ENCODE measurements around the gene IHH. TPM values are rescaled to one million over a fixed set of nuclear protein-coding genes. Genes with fewer than 3 reads are reported as not detected.
A peak's percentile ranks its signal among the peaks of the same experiment; 100 is the strongest.

IHH gene
- total RNA-seq, 2 experiments from 2014 or later: not detected

- Mint-ChIP-seq H3K36me3 (ENCODE audit: low read depth) (no peaks in the 10 kb centered on the region), H3K4me1 (no peaks in the 10 kb centered on the region), H3K4me3 (no peak overlapping the region), H3K9me3 (no peaks in the 10 kb centered on the region), H3K27ac (no peak overlapping the region), H3K27me3 (peaks cover 36% of the 10 kb centered on the region)
- ChIA-PET CTCF (interaction anchor here (1.4 kb wide), 1 partner anchor 9 kb away, joined by 5 read pairs; no protein-coding TSS in a partner anchor), POLR2A (no interaction called here)
- no peak for DNase-seq
Measured at GRCh38 chr2:219049282-219049681, 11.4 kb downstream of the IHH start.

GRCh38 chr2:219045937-219046550 lies 14.7 kb downstream of the IHH start:
- peak; percentile 39 for DNase-seq
- CTCF ChIA-PET: interaction anchor here (0.6 to 2.6 kb wide), 8 partner anchors 13 to 249 kb away, joined by 3 to 8 read pairs (median 4); no protein-coding TSS in a partner anchor
- H3K27me3 Mint-ChIP-seq: peaks cover 45% of the 10 kb centered on the region
- no peak overlapping the region for H3K4me3 Mint-ChIP-seq
- POLR2A ChIA-PET: no interaction called here
- H3K27ac Mint-ChIP-seq: no peak overlapping the region
- no peaks in the 10 kb centered on the region for H3K36me3 Mint-ChIP-seq (ENCODE audit: low read depth)
- peaks cover 3% of the 10 kb centered on the region for H3K4me1 Mint-ChIP-seq
- no peaks in the 10 kb centered on the region for H3K9me3 Mint-ChIP-seq

- peaks cover 45% of the 10 kb centered on the region for H3K27me3 Mint-ChIP-seq
Measured at GRCh38 chr2:219042750-219043149, 18.0 kb downstream of the IHH start.

GRCh38 chr2:219042157-219042556 lies 18.6 kb downstream of the IHH start:
- CTCF ChIA-PET: interaction anchor here (0.8 to 5.1 kb wide), 7 partner anchors 12 to 253 kb away, joined by 3 to 27 read pairs (median 6); no protein-coding TSS in a partner anchor
- Mint-ChIP-seq H3K4me1 (peaks cover 4% of the 10 kb centered on the region), H3K27me3 (peaks cover 45% of the 10 kb centered on the region), H3K4me3 (no peak overlapping the region), H3K36me3 (ENCODE audit: low read depth) (no peaks in the 10 kb centered on the region), H3K9me3 (no peaks in the 10 kb centered on the region), H3K27ac (no peak overlapping the region)
- POLR2A ChIA-PET: no interaction called here
- DNase-seq: no peak

More at GRCh38 chr2:219042750-219043149, 18.0 kb downstream of the IHH start:
- Mint-ChIP-seq H3K4me3 (no peak overlapping the region), H3K27ac (no peak overlapping the region), H3K9me3 (no peaks in the 10 kb centered on the region), H3K36me3 (ENCODE audit: low read depth) (no peaks in the 10 kb centered on the region), H3K4me1 (peaks cover 4% of the 10 kb centered on the region)
- DNase-seq: no peak
- POLR2A ChIA-PET: no interaction called here
- CTCF ChIA-PET: interaction anchor here (0.9 to 5.1 kb wide), 6 partner anchors 13 to 252 kb away, joined by 3 to 27 read pairs (median 6); no protein-coding TSS in a partner anchor

DNA sequence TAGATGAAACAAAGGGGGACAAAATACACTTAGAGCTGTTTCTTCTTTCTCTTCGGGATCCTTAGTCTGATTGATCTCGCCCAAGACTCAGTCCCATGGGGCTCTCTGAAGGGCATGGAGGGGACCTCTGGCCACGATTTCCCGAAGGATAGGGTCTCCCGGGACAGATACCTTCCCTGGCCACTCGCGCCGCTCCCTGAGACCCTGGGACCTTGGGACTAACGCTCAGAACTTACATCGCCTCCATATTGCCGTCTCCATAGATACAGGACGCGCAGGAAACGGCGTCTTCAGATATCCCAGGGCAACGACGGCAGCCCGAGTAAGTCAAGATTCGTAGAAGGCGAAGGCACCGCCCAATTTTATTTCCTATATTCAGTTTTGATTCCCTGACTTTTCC lies 19.5 kb downstream of the IHH start, which contains the start of gene CFAP65:
Gene CFAP65, minus strand, starts transcription at position 265 of the 400 bp plus-strand sequence. CDS start 2,468 bp downstream, outside the sequence.
- POLR2A ChIA-PET: no interaction called here
- CTCF ChIA-PET: interaction anchor here (0.7 to 5.1 kb wide), 6 partner anchors 11 to 113 kb away, joined by 3 to 27 read pairs (median 4); no protein-coding TSS in a partner anchor
- no peaks in the 10 kb centered on the region for H3K9me3 Mint-ChIP-seq
- H3K4me3 Mint-ChIP-seq: no peak within 1 kb of the TSS
- no peaks in the 10 kb centered on the region for H3K36me3 Mint-ChIP-seq (ENCODE audit: low read depth)
- peaks cover 4% of the 10 kb centered on the region for H3K4me1 Mint-ChIP-seq
- DNase-seq: peak; percentile 31
- no peak within 1 kb of the TSS for H3K27ac Mint-ChIP-seq
- peaks cover 42% of the 10 kb centered on the region for H3K27me3 Mint-ChIP-seq

DNA sequence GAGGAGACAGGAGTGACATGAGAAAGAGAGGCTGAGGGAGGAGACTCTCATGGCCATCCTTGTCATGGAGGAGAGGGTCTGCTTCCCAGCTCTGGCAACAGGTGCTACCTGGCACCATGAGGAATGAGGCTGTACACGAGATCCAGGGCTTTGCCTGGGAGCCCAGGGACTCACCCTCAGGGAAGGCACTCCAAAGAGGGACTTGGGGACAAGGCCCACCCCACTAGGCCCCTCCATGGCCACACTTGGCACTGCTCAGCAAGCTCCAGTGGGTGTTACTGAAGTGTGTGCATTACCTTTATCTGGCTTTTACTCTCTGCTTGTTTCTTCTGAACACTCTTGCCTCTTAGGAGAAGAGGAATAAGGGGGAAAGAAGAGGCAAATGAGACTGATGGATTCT lies 22.1 kb downstream of the IHH start:
- no peak for DNase-seq
- ChIA-PET POLR2A (no interaction called here), CTCF (interaction anchor here (5.1 kb wide), 1 partner anchor 9 kb away, joined by 27 read pairs; no protein-coding TSS in a partner anchor)
- Mint-ChIP-seq H3K27ac (no peak overlapping the region), H3K4me1 (peaks cover 4% of the 10 kb centered on the region), H3K36me3 (ENCODE audit: low read depth) (no peaks in the 10 kb centered on the region), H3K4me3 (no peak overlapping the region), H3K9me3 (no peaks in the 10 kb centered on the region), H3K27me3 (peaks cover 55% of the 10 kb centered on the region)

DNA sequence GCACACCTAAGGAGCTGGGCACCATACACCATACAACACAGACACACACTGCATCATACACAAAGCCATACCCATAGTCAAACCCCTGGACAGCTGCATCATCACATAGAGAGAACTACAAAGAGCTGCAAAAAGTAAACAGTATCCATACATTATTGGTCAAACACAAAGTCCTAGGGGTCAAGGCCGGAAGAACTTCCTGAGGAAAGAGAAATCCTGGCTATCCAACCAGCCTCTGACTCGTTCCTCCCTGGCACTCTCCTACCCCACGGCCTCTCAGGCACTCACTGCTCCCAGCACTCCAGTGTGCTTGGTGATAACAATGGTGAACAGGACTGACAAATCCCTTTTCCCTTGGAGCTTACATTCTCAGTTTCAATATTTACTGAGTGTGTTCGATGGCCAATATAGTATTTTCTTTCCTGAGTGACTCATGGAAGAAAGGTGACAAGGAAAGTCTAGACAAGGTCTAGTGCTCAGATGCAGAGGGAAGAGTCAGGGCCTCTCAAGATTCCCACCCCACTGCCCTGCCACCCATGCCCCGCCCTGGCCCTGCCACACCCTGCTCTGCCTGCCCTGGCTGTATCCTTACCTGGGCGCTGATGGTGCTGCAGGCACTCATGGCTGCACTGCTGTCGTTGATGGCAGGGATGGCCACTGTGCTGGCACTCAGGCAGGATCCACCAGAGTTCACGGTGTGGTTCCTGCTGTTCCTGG lies 22.8 kb downstream of the IHH start:
- peaks cover 4% of the 10 kb centered on the region for H3K4me1 Mint-ChIP-seq
- CTCF ChIA-PET: interaction anchor here (1.0 kb wide), 1 partner anchor 33 kb away, joined by 3 read pairs; no protein-coding TSS in a partner anchor
- H3K9me3 Mint-ChIP-seq: no peaks in the 10 kb centered on the region
- POLR2A ChIA-PET: no interaction called here
- H3K4me3 Mint-ChIP-seq: no peak overlapping the region
- peaks cover 57% of the 10 kb centered on the region for H3K27me3 Mint-ChIP-seq
- no peak overlapping the region for H3K27ac Mint-ChIP-seq
- no peak for DNase-seq
- H3K36me3 Mint-ChIP-seq (ENCODE audit: low read depth): no peaks in the 10 kb centered on the region

DNA sequence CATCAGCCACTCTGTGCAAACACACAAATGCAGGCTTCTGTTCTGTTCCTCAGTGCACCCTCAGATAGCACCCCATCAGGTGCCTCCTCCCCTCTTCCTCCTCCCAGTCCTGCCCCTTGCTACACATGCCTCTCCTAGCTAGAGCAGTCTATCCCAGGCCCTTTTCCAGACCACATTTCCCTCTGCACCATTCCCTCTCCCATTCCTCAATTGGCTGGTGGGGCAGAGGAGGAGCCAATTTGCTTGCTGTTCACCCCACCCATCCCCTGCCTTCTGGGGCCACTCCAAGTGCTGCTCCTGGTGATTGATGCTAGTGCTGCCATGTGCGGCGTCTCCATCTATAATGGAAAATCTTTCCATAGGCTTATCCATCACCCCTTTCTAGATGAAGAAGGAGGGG lies 24.8 kb downstream of the IHH start:
- CTCF ChIA-PET: no interaction called here
- Mint-ChIP-seq H3K27me3 (peaks cover 51% of the 10 kb centered on the region), H3K4me3 (no peak overlapping the region), H3K4me1 (no peaks in the 10 kb centered on the region), H3K27ac (no peak overlapping the region), H3K9me3 (no peaks in the 10 kb centered on the region), H3K36me3 (ENCODE audit: low read depth) (no peaks in the 10 kb centered on the region)
- POLR2A ChIA-PET: no interaction called here
- DNase-seq: no peak

- peaks cover 42% of the 10 kb centered on the region for H3K27me3 Mint-ChIP-seq
- H3K4me3 Mint-ChIP-seq: no peak overlapping the region
- ChIA-PET POLR2A (no interaction called here), CTCF (no interaction called here)
- no peaks in the 10 kb centered on the region for H3K4me1 Mint-ChIP-seq
- no peaks in the 10 kb centered on the region for H3K9me3 Mint-ChIP-seq
- no peak for DNase-seq
- no peak overlapping the region for H3K27ac Mint-ChIP-seq
- H3K36me3 Mint-ChIP-seq (ENCODE audit: low read depth): no peaks in the 10 kb centered on the region
Measured at GRCh38 chr2:219034823-219035222, 25.9 kb downstream of the IHH start.

- no peaks in the 10 kb centered on the region for H3K4me1 Mint-ChIP-seq
- DNase-seq: no peak
- no peak overlapping the region for H3K27ac Mint-ChIP-seq
- ChIA-PET POLR2A (no interaction called here), CTCF (interaction anchor here (4.6 kb wide), 1 partner anchor 123 kb away, joined by 76 read pairs; no protein-coding TSS in a partner anchor)
- no peaks in the 10 kb centered on the region for H3K9me3 Mint-ChIP-seq
- no peaks in the 10 kb centered on the region for H3K36me3 Mint-ChIP-seq (ENCODE audit: low read depth)
- H3K27me3 Mint-ChIP-seq: peaks cover 33% of the 10 kb centered on the region
- H3K4me3 Mint-ChIP-seq: no peak overlapping the region
Measured at GRCh38 chr2:219032051-219032745, 28.5 kb downstream of the IHH start.

- ChIA-PET CTCF (interaction anchor here (1.4 to 4.6 kb wide), 4 partner anchors 10 to 124 kb away, joined by 3 to 76 read pairs (median 20); partner anchors contain the start of gene CFAP65), POLR2A (no interaction called here)
- Mint-ChIP-seq H3K9me3 (no peaks in the 10 kb centered on the region), H3K27ac (no peak overlapping the region), H3K4me3 (no peak overlapping the region), H3K4me1 (no peaks in the 10 kb centered on the region), H3K27me3 (peaks cover 33% of the 10 kb centered on the region), H3K36me3 (ENCODE audit: low read depth) (no peaks in the 10 kb centered on the region)
- DNase-seq: no peak
Measured at GRCh38 chr2:219031005-219031738, 29.5 kb downstream of the IHH start.

- CTCF ChIA-PET: interaction anchor here (0.6 to 4.6 kb wide), 36 partner anchors 10 to 358 kb away, joined by 3 to 76 read pairs (median 4); partner anchors contain the start of genes CFAP65 and DNPEP
- no peak for DNase-seq
- no peaks in the 10 kb centered on the region for H3K9me3 Mint-ChIP-seq
- H3K36me3 Mint-ChIP-seq (ENCODE audit: low read depth): no peaks in the 10 kb centered on the region
- no peak overlapping the region for H3K4me3 Mint-ChIP-seq
- peaks cover 28% of the 10 kb centered on the region for H3K27me3 Mint-ChIP-seq
- POLR2A ChIA-PET: interaction anchor here (0.5 to 1.3 kb wide), 2 partner anchors 10 to 150 kb away, joined by 3 read pairs; no protein-coding TSS in a partner anchor
- H3K27ac Mint-ChIP-seq: no peak overlapping the region
- no peaks in the 10 kb centered on the region for H3K4me1 Mint-ChIP-seq
Measured at GRCh38 chr2:219030177-219030940, 30.4 kb downstream of the IHH start.

Measured in activated CD4-positive, alpha-beta memory T cell treated with anti-CD3 and anti-CD28 coated beads, Interleukin-2, amount 10 ng/mL, durations not matched to agents 7 days and 5 days (primary cell).